Progenitor cell of endocrine pancreas (in vitro differentiated cells): ENCODE measurements around the gene FGF5. TPM values are rescaled to one million over a fixed set of nuclear protein-coding genes. Genes with fewer than 3 reads are reported as not detected.

Source experiments
- DNase-seq: peaks from one replicate; pipeline ENCODE4 v3.0.0; 2021; ENCODE audit warnings: low spot score; ENCODE audit not compliant: unreplicated experiment
- H3K27ac Mint-ChIP-seq: 2 replicates; pipeline ENCODE4 v1.8.0; 2021; ENCODE audit warnings: mild to moderate bottlenecking, moderate library complexity, mixed read lengths
- H3K27me3 Mint-ChIP-seq: 2 replicates; pipeline ENCODE4 v1.8.0; 2021; ENCODE audit warnings: mixed read lengths
- H3K36me3 Mint-ChIP-seq: 2 replicates; pipeline ENCODE4 v1.8.0; 2022; ENCODE audit warnings: mixed read lengths; ENCODE audit not compliant: insufficient read depth
- H3K4me1 Mint-ChIP-seq: 2 replicates; pipeline ENCODE4 v1.8.0; 2021; ENCODE audit warnings: low read depth, mixed read lengths
- H3K4me3 Mint-ChIP-seq: 2 replicates; pipeline ENCODE4 v1.8.0; 2021; ENCODE audit warnings: low read depth, mild to moderate bottlenecking, moderate library complexity, mixed read lengths
- H3K9me3 Mint-ChIP-seq: 2 replicates; pipeline ENCODE4 v1.8.0; 2021; ENCODE audit warnings: low read depth, mixed read lengths
- total RNA-seq: library from RNA; stranded (reverse); gene quantifications from 2 replicates; pipeline ENCODE4 v1.2.1, GENCODE V29; 2021
- TF ChIP-seq, protein P1 (sequence below): fragments of 200-600 bp; sonication (generic); IDR thresholded peaks from one replicate; pipeline ENCODE4 v1.5.0; 2021; ENCODE audit warnings: antibody characterized with exemption, mild to moderate bottlenecking; ENCODE audit not compliant: unreplicated experiment

Gene FGF5
- total RNA-seq, 1 donor from 2014 or later = 0.14 TPM

DNA sequence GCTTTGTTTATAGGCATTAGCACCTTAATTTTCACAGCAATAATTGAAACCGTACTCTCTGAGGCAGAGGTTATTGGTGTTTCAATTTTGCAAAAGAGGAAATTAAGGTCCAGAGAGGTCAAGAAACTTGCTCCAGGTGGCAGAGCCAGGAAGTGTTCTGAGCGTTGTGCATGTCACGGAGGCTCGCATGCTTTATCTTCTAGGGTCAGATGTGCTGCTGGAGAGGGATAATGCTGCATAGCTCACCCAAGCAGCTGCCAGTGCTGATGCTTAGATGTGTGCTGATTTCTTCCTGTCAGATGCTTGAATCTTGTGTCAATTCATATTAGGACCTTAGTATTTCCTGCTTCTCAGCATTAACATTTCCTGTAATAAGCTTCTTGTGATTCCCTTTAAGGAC is 13.0 kb upstream of the FGF5 start:
- Mint-ChIP-seq H3K9me3 (no peaks in the 10 kb centered on the region), H3K36me3 (no peaks in the 10 kb centered on the region), H3K4me1 (peaks cover 7% of the 10 kb centered on the region), H3K27ac (no peak overlapping the region), H3K27me3 (peaks cover 25% of the 10 kb centered on the region), H3K4me3 (no peak overlapping the region)
- TF ChIP-seq, protein P1, sequence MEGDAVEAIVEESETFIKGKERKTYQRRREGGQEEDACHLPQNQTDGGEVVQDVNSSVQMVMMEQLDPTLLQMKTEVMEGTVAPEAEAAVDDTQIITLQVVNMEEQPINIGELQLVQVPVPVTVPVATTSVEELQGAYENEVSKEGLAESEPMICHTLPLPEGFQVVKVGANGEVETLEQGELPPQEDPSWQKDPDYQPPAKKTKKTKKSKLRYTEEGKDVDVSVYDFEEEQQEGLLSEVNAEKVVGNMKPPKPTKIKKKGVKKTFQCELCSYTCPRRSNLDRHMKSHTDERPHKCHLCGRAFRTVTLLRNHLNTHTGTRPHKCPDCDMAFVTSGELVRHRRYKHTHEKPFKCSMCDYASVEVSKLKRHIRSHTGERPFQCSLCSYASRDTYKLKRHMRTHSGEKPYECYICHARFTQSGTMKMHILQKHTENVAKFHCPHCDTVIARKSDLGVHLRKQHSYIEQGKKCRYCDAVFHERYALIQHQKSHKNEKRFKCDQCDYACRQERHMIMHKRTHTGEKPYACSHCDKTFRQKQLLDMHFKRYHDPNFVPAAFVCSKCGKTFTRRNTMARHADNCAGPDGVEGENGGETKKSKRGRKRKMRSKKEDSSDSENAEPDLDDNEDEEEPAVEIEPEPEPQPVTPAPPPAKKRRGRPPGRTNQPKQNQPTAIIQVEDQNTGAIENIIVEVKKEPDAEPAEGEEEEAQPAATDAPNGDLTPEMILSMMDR = no peak
- no peak for DNase-seq

DNA sequence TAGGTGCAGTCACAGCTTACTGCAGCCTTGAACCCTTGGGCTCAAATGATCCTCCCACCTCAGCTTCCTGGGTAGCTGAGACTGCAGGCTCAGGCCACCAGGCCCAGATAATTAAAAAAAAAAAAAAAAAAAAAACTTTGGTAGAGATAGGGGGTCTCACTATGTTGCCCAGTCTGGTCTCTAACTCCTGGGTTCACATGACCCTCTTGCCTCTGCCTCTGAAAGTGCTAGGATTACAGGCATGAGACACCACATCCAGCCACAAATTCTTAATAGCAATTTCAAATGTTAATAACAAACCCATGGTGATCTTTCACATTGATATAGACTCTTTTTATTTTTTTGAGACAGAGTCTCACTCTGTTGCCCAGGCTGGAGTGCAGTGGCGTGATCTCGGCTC is 12.3 kb upstream of the FGF5 start:
- Mint-ChIP-seq H3K27me3 (peaks cover 27% of the 10 kb centered on the region), H3K4me1 (peaks cover 13% of the 10 kb centered on the region), H3K9me3 (no peaks in the 10 kb centered on the region), H3K36me3 (no peaks in the 10 kb centered on the region), H3K27ac (no peak overlapping the region), H3K4me3 (no peak overlapping the region)
- TF ChIP-seq, protein P1 = no peak
- no peak for DNase-seq

DNA sequence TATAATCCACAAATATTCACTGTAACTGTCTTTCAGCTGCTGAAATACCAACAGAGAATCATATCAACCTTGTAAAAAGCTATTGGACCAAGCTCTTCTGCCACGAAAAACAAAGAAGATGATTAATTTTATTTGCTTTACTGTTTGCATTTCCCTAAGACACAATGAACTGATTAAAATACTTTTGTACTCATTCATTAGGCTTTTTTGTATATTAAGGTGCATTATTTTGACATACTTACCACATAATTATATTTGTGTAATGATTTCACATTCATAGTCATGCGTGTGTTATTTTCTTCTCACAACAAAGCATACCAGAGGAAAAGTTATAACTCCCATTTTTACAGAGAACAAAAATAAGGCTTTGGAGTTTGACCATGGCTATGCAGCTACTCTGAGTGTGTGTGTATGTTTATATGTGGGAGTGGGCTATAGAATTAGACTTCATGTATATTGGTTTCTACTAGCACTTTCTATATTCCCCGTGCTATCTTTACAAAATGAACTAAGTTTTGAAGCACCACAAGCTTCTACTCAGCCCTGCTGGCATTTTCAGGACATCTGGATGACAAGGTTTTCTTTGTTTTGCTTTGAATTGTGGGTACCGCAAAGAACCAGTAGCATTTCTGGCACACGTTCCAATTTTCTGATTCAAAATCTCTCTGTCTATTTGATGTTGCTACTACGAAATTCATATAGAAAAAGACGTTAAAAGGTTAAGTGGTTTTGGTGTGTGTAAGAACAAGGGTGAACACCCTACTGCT is 11.0 kb upstream of the FGF5 start:
- peaks cover 15% of the 10 kb centered on the region for H3K4me1 Mint-ChIP-seq
- DNase-seq = no peak
- H3K27ac Mint-ChIP-seq = no peak overlapping the region
- H3K4me3 Mint-ChIP-seq = no peak overlapping the region
- no peaks in the 10 kb centered on the region for H3K9me3 Mint-ChIP-seq
- peaks cover 36% of the 10 kb centered on the region for H3K27me3 Mint-ChIP-seq
- TF ChIP-seq, protein P1 = no peak
- no peaks in the 10 kb centered on the region for H3K36me3 Mint-ChIP-seq

DNA sequence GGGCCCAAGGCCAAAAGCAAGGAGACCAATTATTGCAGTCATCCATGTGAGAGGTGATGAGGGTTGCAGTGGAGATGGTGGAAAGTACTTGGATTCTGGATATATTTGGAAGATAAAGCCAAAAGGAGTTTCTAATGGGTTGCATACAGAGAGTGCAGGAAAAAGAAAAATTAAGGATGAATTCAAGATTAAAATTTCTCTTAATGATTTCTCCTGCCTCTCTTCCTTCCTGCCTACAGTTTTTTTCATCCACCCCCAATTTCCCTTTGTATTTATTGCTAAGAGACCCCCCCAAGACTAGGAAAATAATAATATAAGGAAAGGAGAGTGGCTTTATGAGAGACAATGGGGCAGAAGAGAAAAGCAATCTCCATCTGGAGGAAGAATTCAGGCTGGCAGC is 8.6 kb upstream of the FGF5 start:
- Mint-ChIP-seq H3K4me3 (no peak overlapping the region), H3K4me1 (peaks cover 15% of the 10 kb centered on the region), H3K9me3 (no peaks in the 10 kb centered on the region), H3K36me3 (no peaks in the 10 kb centered on the region), H3K27ac (no peak overlapping the region), H3K27me3 (peaks cover 53% of the 10 kb centered on the region)
- DNase-seq = no peak
- TF ChIP-seq, protein P1 = no peak

DNA sequence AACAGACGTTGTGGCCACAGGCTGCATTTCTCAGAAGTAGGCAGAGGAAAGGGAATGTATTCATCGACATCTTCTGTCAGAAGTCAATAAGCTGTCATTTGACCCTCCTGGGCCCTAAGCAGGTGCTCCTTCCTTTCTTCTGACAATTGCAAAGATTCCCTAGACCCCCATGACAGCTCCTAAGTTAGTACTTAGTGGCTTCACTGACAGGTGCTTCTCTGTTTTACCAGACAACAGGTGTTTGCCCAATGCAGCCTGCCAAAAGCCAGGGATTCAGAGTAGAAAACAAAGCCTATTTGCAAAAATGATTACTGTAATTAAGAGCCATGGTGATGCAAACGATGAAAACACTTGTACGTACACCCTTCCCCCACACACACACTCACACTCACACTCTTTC is 7.5 kb upstream of the FGF5 start:
- Mint-ChIP-seq H3K4me1 (peaks cover 24% of the 10 kb centered on the region), H3K27me3 (peaks cover 64% of the 10 kb centered on the region), H3K27ac (no peak overlapping the region), H3K4me3 (no peak overlapping the region), H3K9me3 (no peaks in the 10 kb centered on the region), H3K36me3 (no peaks in the 10 kb centered on the region)
- DNase-seq = no peak
- TF ChIP-seq, protein P1 = no peak
